ENCODE data around the gene FAM168A.

Gene FAM168A

DNA sequence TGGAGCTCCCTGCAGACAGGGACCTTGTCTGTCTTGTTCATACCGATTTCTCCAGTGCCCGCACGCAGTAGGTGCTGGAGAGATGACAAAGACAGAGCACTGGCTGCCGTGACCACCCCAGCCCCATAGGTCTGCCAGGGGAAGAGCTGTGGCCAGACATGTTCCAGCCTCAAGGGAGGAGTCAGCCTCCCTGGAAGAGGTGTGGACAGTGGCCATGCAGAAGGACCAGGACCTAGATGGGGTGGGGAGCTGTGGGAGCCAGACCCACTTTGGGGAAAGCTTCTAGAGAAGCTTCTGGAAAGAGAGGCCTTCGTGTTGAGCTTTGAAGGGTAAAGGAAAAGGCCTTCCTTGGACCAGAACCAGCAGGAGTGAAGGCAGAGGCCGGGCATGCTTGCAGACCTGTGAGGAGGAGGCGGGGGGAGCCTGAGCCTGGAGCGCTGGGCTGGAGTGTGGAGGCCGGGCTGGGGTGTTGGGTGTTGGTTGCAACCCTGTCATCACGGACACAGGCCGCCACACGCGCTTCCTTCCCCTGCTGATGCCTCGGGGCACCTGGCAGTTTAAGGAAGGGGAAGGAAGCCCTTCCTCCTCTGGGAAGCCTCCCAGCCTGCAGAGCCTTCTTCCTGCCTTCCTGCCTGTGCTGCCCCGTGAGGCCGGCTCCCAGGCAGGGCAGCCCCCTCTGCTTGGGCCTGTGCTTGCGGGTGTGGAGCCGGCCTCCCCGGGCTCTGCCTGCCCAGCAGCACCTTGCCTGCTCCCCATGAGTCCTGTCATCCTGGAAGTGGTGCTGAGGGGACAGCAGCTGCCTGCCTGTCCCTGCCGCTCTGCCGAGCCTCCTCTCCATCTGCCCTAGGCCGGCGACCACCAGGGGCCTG lies 209.4 kb downstream of the FAM168A start:
- DNase-seq (ENCODE audit: low read depth in 3 of 3) = no peak

DNA sequence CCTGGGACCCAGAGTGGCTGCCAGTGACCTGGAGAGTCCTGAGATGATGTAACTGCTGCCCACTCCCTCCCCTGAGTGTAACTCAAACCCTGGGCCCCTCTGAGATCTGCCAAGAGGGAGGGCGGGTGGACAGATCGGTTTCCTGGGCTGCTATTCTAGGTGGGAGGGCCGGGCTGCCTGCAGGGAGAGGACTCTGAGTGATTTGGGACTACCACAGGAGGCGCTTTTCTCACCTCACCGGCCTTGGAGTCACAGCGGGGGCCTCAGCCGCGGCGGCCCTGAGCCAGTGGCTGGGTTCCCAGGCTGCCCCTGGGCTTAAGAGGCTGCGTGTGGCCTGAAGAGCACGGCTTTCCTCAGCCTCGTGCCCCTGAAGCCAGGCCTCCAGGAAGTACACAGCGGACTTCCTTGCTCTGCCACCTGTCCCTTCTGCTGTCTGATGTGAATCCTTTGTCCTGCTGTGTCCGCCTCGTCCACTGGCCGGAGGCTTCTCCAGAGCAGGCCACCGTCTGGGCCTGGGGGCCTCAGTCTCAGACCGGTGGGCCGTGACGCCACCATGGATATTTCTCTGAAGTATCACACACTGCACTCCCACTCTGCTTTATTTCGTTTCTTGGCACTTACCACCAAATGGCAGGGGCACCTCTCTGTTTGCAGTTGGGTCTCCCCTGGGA lies 210.2 kb downstream of the FAM168A start:
- no peak for DNase-seq (ENCODE audit: low read depth in 3 of 3)

- no peak for DNase-seq (ENCODE audit: low read depth in 3 of 3)
Measured at GRCh38 chr11:73386546-73386945, 211.4 kb downstream of the FAM168A start.

GRCh38 chr11:73386016-73386415 lies 211.9 kb downstream of the FAM168A start:
- DNase-seq (ENCODE audit: low read depth in 3 of 3) = no peak

DNA sequence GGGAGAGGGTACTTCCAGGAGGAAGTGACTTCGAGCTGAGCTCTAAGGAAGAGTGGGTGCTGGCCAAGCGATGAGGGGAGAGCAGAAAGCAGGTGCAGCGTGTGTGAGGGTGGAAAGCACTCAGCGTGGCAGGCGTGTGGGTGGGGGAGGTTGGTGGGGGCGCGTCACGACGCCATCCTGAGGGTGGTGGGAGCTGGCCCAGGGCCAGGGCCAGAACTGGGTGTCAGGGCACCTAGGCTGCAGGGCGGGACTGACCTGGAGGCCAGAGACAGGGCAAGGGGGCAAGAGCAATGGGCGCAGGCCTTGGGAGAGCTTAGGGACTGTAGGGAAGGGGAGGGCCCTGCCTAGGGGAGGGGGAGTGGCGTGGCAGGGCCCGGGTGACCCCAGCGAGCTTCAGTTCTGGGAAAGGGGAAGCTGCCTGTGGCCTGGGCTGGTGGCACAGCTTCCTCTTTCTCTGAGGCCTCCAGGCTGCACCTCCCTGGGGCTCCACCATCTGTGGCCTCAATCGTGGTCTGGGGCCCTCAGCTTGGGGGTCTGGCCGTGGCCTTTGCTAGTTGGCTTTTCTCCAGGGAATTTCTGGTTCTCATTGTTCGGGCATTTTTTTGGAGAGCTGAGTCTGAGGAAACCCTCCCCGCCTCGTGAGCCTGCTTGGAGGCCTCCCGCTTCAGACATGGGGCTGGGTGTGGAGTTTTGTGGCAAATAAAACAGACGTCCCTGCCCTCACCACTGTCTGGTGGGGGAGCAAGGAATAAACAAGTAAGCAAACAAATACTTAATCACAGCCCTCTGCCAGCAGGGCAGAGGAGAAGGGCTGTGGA lies 212.8 kb downstream of the FAM168A start:
- DNase-seq (ENCODE audit: low read depth in 3 of 3) = no peak

DNA sequence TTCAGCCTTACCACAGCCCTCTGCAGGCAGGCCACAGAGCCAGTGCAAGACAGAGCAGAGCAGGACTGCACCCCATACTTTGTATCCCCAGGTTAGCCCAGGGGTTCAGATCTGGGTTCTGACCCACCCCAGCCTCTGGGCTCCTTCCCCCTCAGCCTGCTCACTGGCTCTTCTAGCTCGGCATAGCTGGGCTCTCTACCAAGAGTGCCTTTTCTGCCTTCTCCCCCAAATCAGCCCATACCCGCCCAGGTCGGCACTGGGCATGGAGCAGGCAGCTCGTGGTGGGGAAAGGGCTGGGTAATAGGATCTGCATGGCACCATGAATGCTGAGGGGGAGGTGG lies 213.4 kb downstream of the FAM168A start:
- DNase-seq (ENCODE audit: low read depth in 3 of 3) = no peak

GRCh38 chr11:73384125-73384441 lies 213.8 kb downstream of the FAM168A start:
- no peak for DNase-seq (ENCODE audit: low read depth in 3 of 3)

- no peak for DNase-seq (ENCODE audit: low read depth in 3 of 3)
Measured at GRCh38 chr11:73383249-73384124, 214.4 kb downstream of the FAM168A start.

- no peak for DNase-seq (ENCODE audit: low read depth in 3 of 3)
Measured at GRCh38 chr11:73382747-73383146, 215.2 kb downstream of the FAM168A start.

DNA sequence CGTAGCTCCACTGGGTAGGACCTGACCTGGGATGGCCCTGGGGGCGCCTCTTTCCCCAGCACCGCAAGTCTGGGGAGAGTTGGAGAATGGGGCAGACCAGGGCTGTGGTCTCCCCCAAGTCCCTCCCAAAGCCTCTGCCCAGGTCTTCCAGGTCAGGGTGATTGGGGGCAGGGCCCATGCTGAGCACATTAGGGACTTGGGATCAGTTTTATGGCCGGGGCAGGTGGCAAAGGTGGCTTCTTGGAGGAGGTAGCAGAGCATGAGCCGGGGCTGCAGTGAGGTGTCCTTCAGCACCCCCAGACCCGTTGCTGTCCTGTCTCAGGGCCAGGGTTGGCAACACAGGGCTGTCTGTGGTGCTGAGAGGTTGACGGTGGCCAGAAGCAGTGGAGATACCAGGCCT lies 215.7 kb downstream of the FAM168A start:
- no peak for DNase-seq (ENCODE audit: low read depth in 3 of 3)

- DNase-seq (ENCODE audit: low read depth in 3 of 3) = no peak
Measured at GRCh38 chr11:73381589-73381988, 216.3 kb downstream of the FAM168A start.

GRCh38 chr11:73380897-73381410 lies 217.0 kb downstream of the FAM168A start:
- DNase-seq (ENCODE audit: low read depth in 3 of 3) = no peak

- no peak for DNase-seq (ENCODE audit: low read depth in 3 of 3)
Measured at GRCh38 chr11:73380331-73380730, 217.6 kb downstream of the FAM168A start.

- DNase-seq (ENCODE audit: low read depth in 3 of 3) = no peak
Measured at GRCh38 chr11:73379189-73379880, 218.6 kb downstream of the FAM168A start.

- peak; percentile 32 to 45 (median 39) for DNase-seq (ENCODE audit: low read depth in 3 of 3)
Measured at GRCh38 chr11:73376803-73377629, 220.9 kb downstream of the FAM168A start.

- peak; percentile 83 to 88 (median 87) for DNase-seq (ENCODE audit: low read depth in 3 of 3)
Measured at GRCh38 chr11:73376160-73376802, 221.6 kb downstream of the FAM168A start, which contains the start of gene RELT. Gene RELT, plus strand, starts transcription at chr11:73376399. Its CDS starts 12,738 bp downstream, at chr11:73389137.

DNA sequence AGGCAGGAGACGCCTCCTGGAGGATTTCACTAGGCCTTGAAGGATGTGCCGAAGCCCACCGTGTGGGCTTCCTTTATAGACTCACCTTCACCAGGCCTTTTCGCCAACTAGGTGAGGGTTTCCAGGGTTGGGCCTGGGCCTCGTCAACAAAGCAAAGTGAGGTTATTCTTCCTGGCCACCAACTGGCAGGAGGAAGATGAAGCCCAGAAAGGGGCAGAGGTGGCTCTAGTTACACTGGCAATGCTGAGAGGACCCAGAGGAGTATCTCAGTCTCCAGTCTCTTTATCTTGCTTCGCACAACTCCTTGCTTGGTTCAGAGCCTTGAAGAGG lies 222.1 kb downstream of the FAM168A start:
- no peak for DNase-seq (ENCODE audit: low read depth in 3 of 3)

DNA sequence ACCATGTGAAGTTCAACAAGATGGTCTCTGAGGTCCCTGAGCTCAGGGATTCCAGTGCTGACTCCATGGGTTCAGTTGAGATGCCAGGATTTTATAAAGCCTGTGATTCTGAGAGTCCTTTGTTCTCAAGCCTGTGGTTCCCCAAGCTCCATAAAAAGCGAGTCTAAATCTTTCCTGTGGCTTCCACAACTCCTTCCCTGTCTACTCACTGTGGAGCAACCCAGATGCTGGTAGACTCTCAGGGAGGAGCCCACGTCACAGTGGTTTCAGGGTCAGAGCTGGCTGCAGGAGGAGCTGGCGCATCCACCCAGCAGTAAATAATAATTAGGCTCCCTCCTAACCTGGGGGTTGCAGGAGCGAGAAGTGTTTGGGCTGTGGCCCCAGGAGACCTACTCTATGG lies 223.8 kb downstream of the FAM168A start:
- DNase-seq (ENCODE audit: low read depth in 3 of 3) = no peak

DNA sequence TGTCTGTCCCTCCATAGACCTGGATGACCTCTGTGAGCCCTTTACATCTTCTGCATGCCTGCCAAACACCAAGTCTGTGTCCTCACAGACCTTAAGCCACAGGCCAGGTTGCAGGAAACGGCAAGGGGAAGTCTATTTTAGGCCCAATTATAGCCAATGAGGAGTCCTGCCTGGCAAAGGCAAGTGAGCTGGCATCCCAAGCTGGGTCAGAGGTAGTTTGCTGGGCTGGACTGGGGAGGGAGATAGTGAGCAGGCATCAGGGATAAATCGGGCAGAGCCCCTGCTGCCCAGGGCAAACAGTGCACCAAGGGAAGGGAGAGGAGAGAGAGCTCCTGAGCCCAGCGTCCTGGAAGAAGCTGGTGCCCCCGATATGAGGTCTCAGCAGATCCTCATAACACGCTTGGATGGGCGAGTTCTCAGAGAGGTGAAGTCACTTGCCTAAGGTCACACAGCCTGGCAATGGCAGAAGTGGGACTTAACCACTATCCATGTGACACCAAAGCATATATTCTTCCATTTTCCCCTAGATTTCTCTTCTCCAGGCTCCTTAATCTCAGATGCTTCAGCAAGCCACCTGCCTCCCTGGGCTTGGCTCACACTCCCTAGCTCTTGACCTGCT lies 225.4 kb downstream of the FAM168A start:
- DNase-seq (ENCODE audit: low read depth in 3 of 3) = no peak
